H1 (cell line): Measurements from ENCODE around the gene NOD2. TPM values are rescaled to one million over a fixed set of nuclear protein-coding genes. Genes with fewer than 3 reads are reported as not detected.

Experiments used
- CTCF ChIA-PET: fragments of 300-600 bp; sonication (Branson Sonifier 250); formaldehyde crosslinking; loops from one replicate; lab custom pipeline; 2021; ENCODE audit not compliant: partially characterized antibody; lab: Charles Lee
- POLR2A ChIA-PET: fragments of 300-600 bp; sonication (Branson Sonifier 250); formaldehyde crosslinking; loops from one replicate; lab custom pipeline; 2021; ENCODE audit warnings: inconsistent platforms; ENCODE audit not compliant: partially characterized antibody; lab: Charles Lee
- DNase-seq, 2 experiments: peaks; one replicate each; pipeline versions ENCODE4 v3.0.0 to v3.0.0-alpha.2; 2010 to 2022; ENCODE audit warnings: low spot score in 2 of 2, low read depth in 1 of 2, mixed read lengths in 1 of 2
- FAIRE-seq: peaks from 2 replicates; lab custom pipeline; 2011; peaks lifted over from hg19 to GRCh38; lab: Jason Lieb, UNC
- H2AFZ ChIP-seq: 2 replicates; pipeline ENCODE4 v1.8.1; 2012; ENCODE audit warnings: low read length, inconsistent platforms
- H2AK5ac ChIP-seq: 2 replicates; pipeline ENCODE4 v1.6.1; 2013; ENCODE audit warnings: low read depth, low read length
- H2BK120ac ChIP-seq: replicated peaks from 2 replicates; pipeline ENCODE3; 2013; ENCODE audit warnings: low read depth, low read length, inconsistent platforms
- H2BK12ac ChIP-seq: 2 replicates; pipeline ENCODE4 v1.6.1; 2013; ENCODE audit warnings: low read depth, low read length
- H2BK15ac ChIP-seq: 2 replicates; pipeline ENCODE4 v1.6.1; 2013; ENCODE audit warnings: low read length
- H2BK20ac ChIP-seq: 2 replicates; pipeline ENCODE4 v1.6.1; 2013; ENCODE audit warnings: low read length
- H2BK5ac ChIP-seq: 2 replicates; pipeline ENCODE4 v1.6.1; 2013; ENCODE audit warnings: low read depth, low read length
- H3K14ac ChIP-seq: 2 replicates; pipeline ENCODE4 v1.6.1; 2013; ENCODE audit warnings: inconsistent platforms; ENCODE audit not compliant: insufficient read length
- H3K18ac ChIP-seq: 2 replicates; pipeline ENCODE4 v1.6.1; 2013; ENCODE audit warnings: low read length; ENCODE audit errors: extremely low read depth
- H3K23ac ChIP-seq: 2 replicates; pipeline ENCODE4 v1.6.1; 2013; ENCODE audit warnings: inconsistent platforms; ENCODE audit not compliant: insufficient read length
- H3K23me2 ChIP-seq: 2 replicates; pipeline ENCODE4 v1.6.1; 2013; ENCODE audit warnings: low read depth, low read length
- H3K27ac ChIP-seq: 2 replicates; pipeline ENCODE4 v1.6.1; 2011; ENCODE audit warnings: low read depth, low read length, inconsistent platforms
- H3K27me3 ChIP-seq, 4 experiments: replicated peaks in 1 of 4; 1 replicate in 1 of 4; 2 replicates in 3 of 4; pipeline versions ENCODE4 v1.6.1 to v1.8.1; 2011 to 2013; ENCODE audit warnings: low read length in 3 of 4, mild to moderate bottlenecking in 3 of 4, inconsistent platforms in 2 of 4, mixed read lengths in 2 of 4, moderate library complexity in 1 of 4; ENCODE audit not compliant: control insufficient read depth in 3 of 4, insufficient read depth in 3 of 4; ENCODE audit errors: extremely low read depth in 1 of 4
- H3K36me3 ChIP-seq, 4 experiments: 2 replicates each; pipeline versions ENCODE4 v1.6.1 to v1.8.1; 2011 to 2013; ENCODE audit warnings: mild to moderate bottlenecking in 4 of 4, low read length in 3 of 4, moderate library complexity in 2 of 4, control low read depth in 1 of 4, inconsistent platforms in 1 of 4; ENCODE audit not compliant: insufficient read depth in 4 of 4, control insufficient read depth in 2 of 4
- H3K4ac ChIP-seq: replicated peaks from 2 replicates; pipeline ENCODE3; 2013; ENCODE audit warnings: low read length, low read depth, mixed read lengths, inconsistent platforms; ENCODE audit not compliant: insufficient read length
- H3K4me1 ChIP-seq, 4 experiments: replicated peaks in 1 of 4; 1 replicate in 1 of 4; 2 replicates in 3 of 4; pipeline versions ENCODE4 v1.6.1 to v1.8.1; 2011 to 2013; ENCODE audit warnings: low read length in 3 of 4, inconsistent platforms in 2 of 4, mixed read lengths in 1 of 4; ENCODE audit not compliant: insufficient read depth in 4 of 4, control insufficient read depth in 3 of 4
- H3K4me2 ChIP-seq, 2 experiments: 2 replicates each; pipeline versions ENCODE4 v1.6.1 to v1.8.1; 2011 to 2013; ENCODE audit warnings: low read depth in 2 of 2, low read length in 2 of 2, control low read depth in 1 of 2, inconsistent platforms in 1 of 2, mild to moderate bottlenecking in 1 of 2; ENCODE audit not compliant: insufficient read depth in 1 of 2
- H3K4me3 ChIP-seq, 4 experiments: fragments of 200-600, 300-600 bp in 1 of 4; sonication (generic), shearing (Covaris generic), sonication (Bioruptor Twin) in 1 of 4; 2 replicates each; pipeline versions ENCODE4 v1.5.1 to v1.8.1; 2011 to 2016; ENCODE audit warnings: low read length in 4 of 4, low read depth in 3 of 4, control low read depth in 2 of 4, inconsistent platforms in 2 of 4, mild to moderate bottlenecking in 2 of 4, mixed read lengths in 1 of 4, moderate library complexity in 1 of 4; ENCODE audit not compliant: insufficient read depth in 2 of 4; ENCODE audit errors: extremely low read depth in 1 of 4
- H3K56ac ChIP-seq: replicated peaks from 2 replicates; pipeline ENCODE3; 2013; ENCODE audit warnings: low read depth, mild to moderate bottlenecking, mixed read lengths, low read length, inconsistent platforms; ENCODE audit not compliant: insufficient read length
- H3K79me1 ChIP-seq: 2 replicates; pipeline ENCODE4 v1.6.1; 2013; ENCODE audit warnings: low read depth, low read length, control low read depth
- H3K79me2 ChIP-seq, 2 experiments: 2 replicates each; pipeline versions ENCODE4 v1.6.1 to v1.8.1; 2012 to 2013; ENCODE audit warnings: low read length in 2 of 2, mild to moderate bottlenecking in 2 of 2, inconsistent platforms in 1 of 2; ENCODE audit not compliant: insufficient read depth in 2 of 2, control insufficient read depth in 1 of 2
- H3K9ac ChIP-seq, 4 experiments: replicated peaks in 1 of 4; 1 replicate in 1 of 4; 2 replicates in 3 of 4; pipeline versions ENCODE4 v1.6.1 to v1.8.1; 2011 to 2013; ENCODE audit warnings: low read depth in 3 of 4, low read length in 3 of 4, control low read depth in 2 of 4, mild to moderate bottlenecking in 2 of 4, moderate library complexity in 2 of 4, inconsistent platforms in 1 of 4; ENCODE audit errors: extremely low read depth in 1 of 4
- H3K9me3 ChIP-seq, 2 experiments: 2 replicates each; pipeline versions ENCODE4 v1.6.1 to v1.8.1; 2012 to 2013; ENCODE audit warnings: mild to moderate bottlenecking in 2 of 2, moderate library complexity in 2 of 2, control low read depth in 1 of 2, inconsistent platforms in 1 of 2, low read depth in 1 of 2, low read length in 1 of 2, mixed read lengths in 1 of 2; ENCODE audit not compliant: insufficient read depth in 2 of 2
- H4K20me1 ChIP-seq, 2 experiments: replicated peaks in 1 of 2; 2 replicates each; pipeline versions ENCODE3 to v1.8.1; 2011 to 2013; ENCODE audit warnings: inconsistent platforms in 2 of 2, low read length in 2 of 2, mild to moderate bottlenecking in 1 of 2; ENCODE audit not compliant: insufficient read depth in 2 of 2, control insufficient read depth in 1 of 2
- H4K5ac ChIP-seq: 2 replicates; pipeline ENCODE4 v1.6.1; 2013; ENCODE audit warnings: low read length, low read depth, mixed read lengths, inconsistent platforms; ENCODE audit not compliant: insufficient read length
- H4K8ac ChIP-seq: 2 replicates; pipeline ENCODE4 v1.8.0; 2013; ENCODE audit warnings: mild to moderate bottlenecking, moderate library complexity, low read length, inconsistent platforms; ENCODE audit not compliant: insufficient read depth; ENCODE audit errors: extremely low read depth
- H4K91ac ChIP-seq: replicated peaks from 2 replicates; pipeline ENCODE3; 2013; ENCODE audit warnings: low read length, mixed read lengths, inconsistent platforms; ENCODE audit not compliant: insufficient read length
- CREB1 ChIP-seq: IDR thresholded peaks from 2 replicates; pipeline ENCODE4 v1.6.1; 2012; ENCODE audit warnings: inconsistent platforms
- EZH2 ChIP-seq: fragments of 200-600 bp; sonication (generic); IDR thresholded peaks from 2 replicates; pipeline ENCODE4 v1.7.1; 2012; ENCODE audit warnings: low read depth, mild to moderate bottlenecking, moderate library complexity, low read length, inconsistent platforms; ENCODE audit not compliant: severe bottlenecking
- SRF ChIP-seq: IDR thresholded peaks from 2 replicates; pipeline ENCODE4 v1.6.1; 2011; ENCODE audit warnings: mild to moderate bottlenecking, low read depth, low read length, moderate library complexity
- WGBS, 2 experiments: shearing (Covaris generic) in 1 of 2; methylation state at CpG; one replicate each; pipeline versions ENCODE4 v1.1.6 to v1.1.7; 2013 to 2015; ENCODE audit warnings: low lambda C conversion rate in 2 of 2, mixed read lengths in 2 of 2, inconsistent platforms in 1 of 2, low coverage in 1 of 2, missing lambda C conversion rate in 1 of 2; ENCODE audit not compliant: insufficient replicate concordance in 2 of 2, insufficient coverage in 1 of 2, insufficient read length in 1 of 2; ENCODE audit errors: extremely low coverage in 1 of 2, missing lambda C conversion rate in 1 of 2; 5-methylcytosine and 5-hydroxymethylcytosine counted together
- polyA plus RNA-seq, 7 experiments: library from polyadenylated mRNA; depleted of rRNA in 3 of 7; stranded (reverse) in 5 of 7; unstranded in 2 of 7; fragments of >200 nt in 5 of 7; fragments of 200-250 nt in 2 of 7; gene quantifications; 1 replicate in 5 of 7; 2 replicates in 1 of 7; 4 replicates in 1 of 7; pipeline versions ENCODE4 v1.2.1 to v1.2.3, GENCODE V29; 2011 to 2013; ENCODE audit warnings: missing spikeins in 2 of 7, mixed read lengths in 2 of 7
- total RNA-seq: library from RNA; stranded (reverse); fragmentation: NEBNext Ultra II Directional; extraction: Animal tissue kit (Norgen Biotek cat#: 25700); gene quantifications from 2 replicates; pipeline ENCODE4 v1.2.1, GENCODE V29; 2021

The NOD2 gene
- total and polyA plus RNA-seq, 2 of the 8 experiments (the other 6 are each of a cell fraction or from before 2014, with no cell fraction given), result 0.37 to 0.42 TPM

DNA sequence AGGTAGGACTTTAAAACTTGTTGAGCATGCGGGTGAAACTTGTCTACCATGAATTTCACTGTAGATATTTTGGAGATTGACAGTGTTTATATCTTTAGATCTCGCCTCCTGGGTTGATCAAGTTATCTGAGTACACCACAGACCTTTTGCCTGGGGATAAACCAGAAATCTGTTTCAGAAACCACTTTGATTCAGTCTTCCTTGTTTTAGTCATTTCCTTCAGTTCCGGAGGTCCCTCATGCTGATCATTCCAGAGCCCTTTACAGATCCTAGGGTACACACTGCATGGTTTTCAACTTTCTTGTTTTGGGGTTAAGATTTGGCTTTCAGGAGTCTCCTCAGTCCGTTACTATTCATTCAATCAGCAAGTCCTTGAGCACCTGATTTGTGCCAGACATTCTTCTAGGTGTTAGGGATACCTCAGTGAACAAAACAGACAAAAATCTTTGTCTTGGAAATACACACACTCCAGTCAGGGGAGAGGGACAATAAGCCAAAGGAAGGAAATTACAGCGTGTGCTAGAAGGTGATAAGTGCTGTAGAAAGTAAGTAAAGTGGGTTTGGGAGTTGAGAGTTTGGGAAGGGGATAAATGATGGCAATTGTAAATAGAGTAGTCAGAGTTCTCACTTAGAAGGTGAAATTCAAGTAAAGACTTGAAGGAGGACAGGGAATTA, 12.2 kb downstream of the NOD2 start:
- no peak overlapping the region for H4K5ac ChIP-seq
- H2AK5ac ChIP-seq, result no peak overlapping the region
- no peaks in the 10 kb centered on the region for H3K79me1 ChIP-seq
- no peak overlapping the region for H2BK20ac ChIP-seq
- TF ChIP-seq EZH2 (no peak), SRF (no peak), CREB1 (no peak)
- no peak overlapping the region for H2BK15ac ChIP-seq
- H4K91ac ChIP-seq, result no peak overlapping the region
- H3K56ac ChIP-seq, result no peak overlapping the region
- no peak overlapping the region for H2BK5ac ChIP-seq
- H3K18ac ChIP-seq, result no peak overlapping the region
- H3K36me3 ChIP-seq, result no peaks in the 10 kb centered on the region
- H3K4ac ChIP-seq, result no peak overlapping the region
- FAIRE-seq, result no peak
- no peaks in the 10 kb centered on the region for H4K20me1 ChIP-seq
- H3K23ac ChIP-seq, result no peak overlapping the region
- DNase-seq, result no peak
- H3K9me3 ChIP-seq, result peaks cover 7 to 19% of the 10 kb centered on the region in 2 experiments
- no peaks in the 10 kb centered on the region for H3K23me2 ChIP-seq
- POLR2A ChIA-PET, result no interaction called here
- 75% methylated on average over 5 of the region's 5 CpGs; no CpG with 5 or more reads in 1 of the 2 experiments for whole genome bisulfite sequencing, 2 experiments
- H3K27me3 ChIP-seq, result no peaks in the 10 kb centered on the region
- H3K9ac ChIP-seq, result no peak overlapping the region
- no peak overlapping the region for H3K4me2 ChIP-seq
- H3K79me2 ChIP-seq, result no peaks in the 10 kb centered on the region
- no peak overlapping the region for H3K4me3 ChIP-seq
- no peak overlapping the region for H2AFZ ChIP-seq
- no peak overlapping the region for H3K27ac ChIP-seq
- no peak overlapping the region for H3K14ac ChIP-seq
- CTCF ChIA-PET, result no interaction called here
- H2BK12ac ChIP-seq, result no peak overlapping the region
- no peaks in the 10 kb centered on the region for H3K4me1 ChIP-seq
- no peak overlapping the region for H2BK120ac ChIP-seq
- no peak overlapping the region for H4K8ac ChIP-seq
